HG03521 (cell line): ENCODE results near the gene MROH8.

Experiments used
- ATAC-seq: cut with Tn5 transposase; IDR thresholded peaks from one replicate; pipeline ENCODE4 v1.9.1; 2021; ENCODE audit warnings: mild to moderate bottlenecking, moderate library complexity; ENCODE audit not compliant: unreplicated experiment

MROH8 gene

GRCh38 chr20:37200376-37200775, 21.0 kb upstream of the MROH8 start:
- ATAC-seq: no peak

GRCh38 chr20:37198932-37199660, 19.7 kb upstream of the MROH8 start:
- no peak for ATAC-seq

GRCh38 chr20:37194621-37195417, 15.5 kb upstream of the MROH8 start:
- ATAC-seq: no peak

GRCh38 chr20:37193821-37194220, 14.5 kb upstream of the MROH8 start:
- ATAC-seq: no peak

- no peak for ATAC-seq
Measured at GRCh38 chr20:37193226-37193625, 13.9 kb upstream of the MROH8 start.

- ATAC-seq: no peak
Measured at GRCh38 chr20:37192137-37192854, 12.9 kb upstream of the MROH8 start.

- no peak for ATAC-seq
Measured at GRCh38 chr20:37190354-37191112, 11.2 kb upstream of the MROH8 start.

- ATAC-seq: no peak
Measured at GRCh38 chr20:37189416-37190016, 10.2 kb upstream of the MROH8 start.

- no peak for ATAC-seq
Measured at GRCh38 chr20:37188787-37189186, 9.4 kb upstream of the MROH8 start.

GRCh38 chr20:37185686-37186085, 6.3 kb upstream of the MROH8 start:
- ATAC-seq: no peak

GRCh38 chr20:37179683-37180524, 556 bp upstream of the MROH8 start:
- no peak for ATAC-seq

GRCh38 chr20:37172836-37173235, 6.5 kb downstream of the MROH8 start:
- no peak for ATAC-seq

GRCh38 chr20:37166867-37167266, 12.5 kb downstream of the MROH8 start:
- ATAC-seq: no peak

- ATAC-seq: no peak
Measured at GRCh38 chr20:37165031-37165430, 14.3 kb downstream of the MROH8 start.

- ATAC-seq: no peak
Measured at GRCh38 chr20:37163832-37164554, 15.4 kb downstream of the MROH8 start.

- ATAC-seq: no peak
Measured at GRCh38 chr20:37162646-37163045, 16.7 kb downstream of the MROH8 start.

GRCh38 chr20:37161830-37162549, 17.4 kb downstream of the MROH8 start:
- no peak for ATAC-seq

GRCh38 chr20:37160683-37161082, 18.7 kb downstream of the MROH8 start:
- ATAC-seq: no peak
